Measurements from ENCODE around the gene DKKL1. TPM values are rescaled to one million over a fixed set of nuclear protein-coding genes. Genes with fewer than 3 reads are reported as not detected.
"Not testable (repeated sequence)": the region's sequence is repeated elsewhere in the genome, so short reads cannot be mapped to it uniquely, and the experiment has no call there.

Gene DKKL1
- 0.68 TPM for polyA plus RNA-seq (2013, experiment 1 of 2; ENCODE audit: insufficient read length)
- 0.66 TPM for polyA plus RNA-seq (2013, experiment 2 of 2; ENCODE audit: insufficient read length)

DNA sequence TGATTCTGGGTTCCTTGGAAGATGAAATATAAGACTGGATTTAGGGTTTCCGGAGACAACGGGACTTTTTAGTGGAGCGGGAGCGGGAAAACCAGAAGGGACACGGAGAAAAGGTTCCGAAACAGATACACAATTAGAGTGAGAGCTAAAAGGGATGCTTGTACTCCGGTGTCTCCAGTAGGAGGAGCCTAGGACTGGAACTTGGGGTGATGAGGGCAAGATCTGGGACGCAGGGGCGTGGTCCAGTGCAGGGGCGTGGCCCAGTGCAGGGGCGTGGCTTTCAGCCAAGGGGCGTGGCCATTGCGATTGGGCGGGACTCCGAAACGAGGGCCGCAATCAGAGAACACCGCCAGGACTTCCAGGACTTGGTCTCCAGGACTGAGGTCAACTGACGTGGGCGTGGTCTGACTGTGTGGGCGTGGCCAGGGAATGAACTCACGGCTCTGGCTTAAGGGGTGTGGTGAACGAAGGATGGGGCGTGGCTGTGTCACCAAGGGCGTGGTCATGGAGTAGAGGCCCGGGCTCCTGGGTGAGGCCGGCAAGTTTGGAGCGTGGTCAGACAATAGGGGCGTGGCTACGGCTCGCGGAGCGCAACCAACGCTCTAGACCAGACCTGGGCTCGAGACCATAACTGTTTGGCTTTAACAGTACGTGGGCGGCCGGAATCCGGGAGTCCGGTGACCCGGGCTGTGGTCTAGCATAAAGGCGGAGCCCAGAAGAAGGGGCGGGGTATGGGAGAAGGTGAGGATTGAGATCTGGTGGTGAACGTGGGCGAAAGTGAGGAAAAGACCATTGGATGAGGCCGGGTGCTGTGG is at the start of gene DKKL1:
DKKL1 (plus strand) TSS at position 610 of the 815 bp plus-strand sequence; CDS start at position 732, 122 bp downstream.
- peak; percentile 98 for DNase-seq

DNA sequence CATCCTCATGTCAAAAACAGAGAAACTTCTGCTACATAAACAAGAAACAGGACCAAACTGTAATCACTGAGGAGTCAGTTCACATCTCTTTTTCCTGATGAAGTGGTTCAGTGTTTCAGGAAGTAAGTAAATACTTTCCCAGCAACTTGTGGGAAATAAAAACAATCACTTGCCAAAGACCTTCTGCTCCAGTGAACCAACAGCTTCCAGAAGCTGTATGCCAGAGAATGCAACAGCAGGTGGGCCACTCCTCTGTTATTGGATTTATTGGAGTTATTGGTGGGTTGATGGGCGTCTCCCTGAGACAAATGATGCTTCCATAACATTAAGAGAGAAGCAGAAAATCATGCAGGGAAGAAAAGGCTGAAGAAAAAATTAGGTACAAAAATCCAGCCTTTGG is 48.6 kb upstream of the DKKL1 start:
- no peak for DNase-seq

GRCh38 chr19:49316284-49316683 is 47.4 kb upstream of the DKKL1 start:
- DNase-seq: no peak

GRCh38 chr19:49318296-49318695 is 45.4 kb upstream of the DKKL1 start:
- no peak for DNase-seq

GRCh38 chr19:49324801-49325576 is 38.7 kb upstream of the DKKL1 start, which contains the start of gene SLC6A16:
Gene SLC6A16, minus strand, starts transcription at chr19:49325191. Its CDS starts 13,844 bp downstream, at chr19:49311347.
- no peak for DNase-seq

DNA sequence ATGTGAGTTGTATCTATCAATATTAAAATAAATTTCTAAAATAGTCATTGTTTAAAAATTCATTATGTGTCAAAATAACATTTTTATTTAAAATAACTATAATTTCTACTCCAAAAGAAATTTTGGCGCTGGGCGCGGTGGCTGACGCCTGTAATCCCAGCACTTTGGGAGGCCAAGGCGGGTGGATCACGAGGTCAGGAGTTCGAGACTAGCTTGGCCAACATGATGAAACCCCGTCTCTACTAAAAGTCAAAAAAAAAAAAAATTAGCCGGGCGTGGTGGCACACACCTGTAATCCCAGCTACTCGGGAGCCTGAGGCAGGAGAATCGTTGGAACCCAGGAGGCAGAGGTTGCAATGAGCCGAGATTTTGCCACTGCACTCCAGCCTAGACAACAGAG is 37.9 kb upstream of the DKKL1 start:
- not testable (repeated sequence) for DNase-seq

GRCh38 chr19:49326165-49326704 is 37.4 kb upstream of the DKKL1 start:
- no peak for DNase-seq

- peak; percentile 34 for DNase-seq
Measured at GRCh38 chr19:49327878-49328544, 35.7 kb upstream of the DKKL1 start.

DNA sequence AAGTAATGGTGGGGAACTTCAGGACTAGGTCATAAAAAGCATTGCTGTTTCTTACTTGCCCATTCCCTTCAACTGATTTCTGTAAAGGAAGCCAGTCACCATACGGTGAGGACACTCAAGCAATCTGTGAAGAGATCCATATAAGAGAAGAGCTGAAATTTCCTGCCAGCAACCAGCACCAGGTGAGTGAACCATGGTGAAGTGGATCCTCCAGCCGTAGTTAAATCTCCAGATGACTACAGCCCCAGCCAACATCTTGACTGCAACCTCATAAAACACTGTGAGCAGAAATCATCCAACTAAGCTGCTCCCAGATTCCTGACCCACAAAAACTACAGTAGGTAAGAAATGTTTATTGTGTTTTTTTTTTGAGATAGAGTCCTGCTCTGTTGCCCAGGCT is 34.9 kb upstream of the DKKL1 start:
- DNase-seq: no peak

DNA sequence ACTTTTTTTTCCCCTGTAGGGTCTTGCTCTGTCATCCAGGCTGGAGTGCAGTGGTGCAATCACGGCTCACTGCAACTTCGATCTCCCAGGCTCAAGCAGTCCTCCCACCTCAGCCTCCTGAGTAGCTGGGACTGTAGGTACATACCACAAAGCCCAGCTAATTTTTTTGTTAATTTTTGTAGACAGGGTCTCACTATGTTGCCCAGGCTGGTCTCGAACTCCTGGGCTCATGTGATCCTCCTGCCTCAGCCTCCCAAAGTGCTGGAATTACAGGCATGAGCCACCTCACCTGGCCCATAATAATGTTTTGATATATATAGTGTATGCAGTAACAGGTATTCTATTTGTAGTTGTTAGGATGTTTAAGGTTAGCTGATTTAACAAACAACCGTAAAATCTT is 32.5 kb upstream of the DKKL1 start:
- DNase-seq: not testable (repeated sequence)

DNA sequence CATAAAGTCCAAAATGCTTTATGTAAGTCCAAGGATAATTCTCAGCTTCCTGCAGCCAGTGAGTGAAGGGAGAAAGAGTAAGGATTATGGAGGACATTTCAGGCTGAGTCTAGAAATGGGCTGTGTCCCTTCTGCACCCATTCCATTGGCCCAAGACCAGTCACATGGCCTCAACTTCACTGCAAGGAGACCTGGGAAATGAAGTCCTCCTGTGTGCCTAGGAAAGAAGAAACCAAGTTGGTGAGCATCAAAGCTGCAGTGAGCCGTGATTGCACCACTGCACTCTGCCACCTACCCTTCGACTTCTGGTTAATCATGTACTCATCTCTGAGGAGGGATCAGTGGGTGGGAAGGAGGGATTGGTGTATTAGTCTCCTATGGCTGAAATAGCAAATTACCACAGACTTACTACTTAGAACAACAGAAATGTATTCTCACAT is 32.0 kb upstream of the DKKL1 start:
- peak; percentile 56 for DNase-seq

DNA sequence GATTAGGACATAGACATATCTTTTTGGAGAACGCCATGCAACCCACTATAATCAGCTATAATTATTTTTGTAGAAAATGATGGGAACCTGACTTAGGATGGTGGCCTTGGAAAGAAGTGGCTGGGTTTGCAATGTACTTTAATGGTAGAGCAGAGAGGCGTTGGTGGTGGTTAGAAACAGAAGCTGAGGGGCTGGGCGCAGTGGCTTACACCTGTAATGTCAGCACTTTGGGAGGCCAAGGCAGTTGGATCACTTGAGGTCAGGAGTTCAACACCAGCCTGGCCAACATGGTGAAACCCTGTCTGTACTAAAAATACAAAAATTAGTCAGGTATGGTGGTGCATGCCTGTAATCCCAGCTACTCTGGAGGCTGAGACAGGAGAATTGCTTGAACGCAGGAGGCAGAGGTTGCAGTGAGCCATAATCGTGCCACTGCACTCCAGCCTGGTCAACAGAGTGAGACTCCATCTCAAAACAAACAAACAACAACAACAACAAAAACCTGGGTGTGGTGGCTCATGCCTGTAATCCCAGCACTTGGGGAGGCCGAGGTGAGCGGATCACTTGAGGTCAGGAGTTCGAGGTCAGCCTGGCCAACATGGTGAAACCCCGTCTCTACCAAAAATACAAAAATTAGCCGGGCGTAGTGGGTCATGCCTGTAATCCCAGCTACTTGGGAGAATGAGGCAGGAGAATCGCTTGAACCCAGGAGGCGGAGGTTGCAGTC is 30.8 kb upstream of the DKKL1 start:
- not testable (repeated sequence) for DNase-seq

DNA sequence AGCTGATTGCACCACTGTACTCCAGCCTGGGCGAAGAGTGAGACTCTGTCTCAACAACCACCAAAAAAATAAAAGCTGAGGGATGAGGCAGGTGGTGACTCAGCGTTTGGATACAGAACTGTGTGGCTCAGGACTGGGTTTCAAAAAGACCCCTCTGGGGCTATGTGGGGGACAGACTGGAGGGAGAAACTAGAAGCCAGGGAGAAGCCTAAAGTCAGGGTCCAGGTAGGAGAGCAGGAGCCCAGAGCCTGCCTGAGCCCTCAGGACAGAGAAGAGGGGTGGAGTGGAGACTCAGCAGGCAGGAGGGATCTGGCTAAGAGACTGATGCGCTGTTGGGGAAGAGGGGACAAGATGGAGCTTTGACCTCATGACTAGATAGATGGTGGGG is 30.3 kb upstream of the DKKL1 start:
- no peak for DNase-seq

DNA sequence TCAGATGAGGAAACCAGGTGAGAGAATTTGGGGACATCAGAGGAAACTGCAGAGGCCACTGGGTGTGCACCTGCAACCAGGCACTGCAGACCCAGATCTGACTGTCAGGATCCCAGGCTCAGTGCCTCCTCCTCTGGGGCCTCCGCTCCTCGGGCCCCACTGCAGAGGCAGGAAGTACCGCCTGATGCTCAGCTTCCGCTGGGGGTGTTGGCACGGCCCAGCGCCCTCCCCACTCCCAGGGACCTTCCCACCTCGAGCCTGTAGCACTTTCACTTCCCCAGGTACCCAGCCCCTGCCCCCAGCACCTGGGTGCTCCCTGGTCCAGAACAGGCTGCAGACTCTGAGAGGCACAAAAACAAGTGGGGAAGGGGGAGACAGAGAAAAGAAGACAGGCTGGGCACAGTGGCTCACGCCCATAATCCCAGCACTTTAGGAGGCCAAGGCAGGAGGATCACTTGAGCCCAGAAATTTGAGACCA is 29.8 kb upstream of the DKKL1 start:
- no peak for DNase-seq

GRCh38 chr19:49335071-49335783 is 28.4 kb upstream of the DKKL1 start, which contains the start of gene CD37:
Gene CD37, plus strand, starts transcription at chr19:49335406. Its CDS starts 135 bp downstream, at chr19:49335541.
- no peak for DNase-seq

DNA sequence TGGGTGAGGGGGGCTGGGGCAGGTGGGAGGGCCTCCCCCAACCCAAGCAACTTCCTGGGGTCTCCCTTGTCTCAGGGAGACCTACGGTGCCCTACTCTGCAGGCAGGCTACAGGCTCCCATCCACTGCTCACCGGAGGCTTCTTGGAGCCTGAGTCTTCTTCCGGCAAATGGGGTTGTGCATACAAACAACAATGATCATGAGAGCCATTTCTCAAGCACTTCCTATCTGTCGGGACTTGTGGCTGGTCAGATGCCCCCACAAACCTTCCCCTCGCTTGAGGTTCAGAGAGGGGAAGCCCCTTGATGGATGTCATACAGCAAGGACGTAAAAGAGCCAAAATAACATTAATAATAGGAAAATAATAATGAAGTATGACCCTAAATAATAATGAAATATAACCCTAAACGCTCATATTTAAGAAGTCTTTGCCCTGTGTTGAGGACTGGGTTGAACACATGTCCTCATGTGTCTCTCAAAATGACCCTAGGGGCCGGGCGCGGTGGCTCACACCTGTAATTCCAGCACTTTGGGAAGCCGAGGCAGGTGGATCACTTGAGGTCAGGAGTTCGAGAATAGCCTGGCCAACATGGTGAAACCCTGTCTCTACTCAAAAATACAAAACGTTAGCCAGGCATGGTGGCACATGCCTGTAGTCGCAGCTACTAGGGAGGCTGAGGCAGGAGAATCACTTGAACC is 27.7 kb upstream of the DKKL1 start:
- no peak for DNase-seq

- no peak for DNase-seq
Measured at GRCh38 chr19:49336482-49337266, 27.0 kb upstream of the DKKL1 start.

DNA sequence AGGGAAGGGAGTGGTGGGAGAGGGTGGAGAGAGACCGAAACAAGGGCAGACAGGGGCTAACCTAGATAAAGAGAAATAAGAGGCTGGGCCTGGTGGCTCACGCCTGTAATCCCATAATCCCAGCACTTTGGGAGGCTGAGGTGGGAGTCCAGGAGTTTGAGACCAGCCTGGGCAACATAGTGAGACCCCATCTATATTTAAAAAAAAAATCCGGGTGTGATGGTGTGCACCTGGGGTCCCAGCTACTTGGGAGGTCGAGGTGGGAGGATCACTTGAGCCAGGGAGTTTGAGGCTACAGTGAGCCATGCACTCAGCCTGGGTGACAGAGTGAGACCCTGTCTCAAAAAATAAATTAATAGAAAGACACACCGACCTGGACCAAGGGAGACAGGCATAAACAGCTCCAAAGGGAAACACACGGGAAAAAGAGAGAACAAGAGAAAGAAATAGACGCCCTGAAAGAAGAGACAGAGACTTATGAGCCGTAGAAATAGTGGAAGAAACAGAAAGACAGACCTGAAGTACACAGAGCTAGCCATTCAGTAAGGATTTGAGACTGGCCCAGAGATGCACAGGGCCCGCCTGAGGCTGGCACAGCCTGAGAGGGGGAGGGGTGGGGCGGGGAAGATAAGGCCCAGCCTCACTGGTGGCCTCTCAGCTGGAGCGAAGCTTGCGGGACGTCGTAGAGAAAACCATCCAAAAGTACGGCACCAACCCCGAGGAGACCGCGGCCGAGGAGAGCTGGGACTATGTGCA is 26.2 kb upstream of the DKKL1 start:
- DNase-seq: no peak
